Adrenal gland (tissue), 12 donors: Measurements from ENCODE around the gene CACNA1D. TPM values are rescaled to one million over a fixed set of nuclear protein-coding genes. Genes with fewer than 3 reads are reported as not detected.
A peak's percentile ranks its signal among the peaks of the same experiment; 100 is the strongest.

ENCODE experiments used
- DNase-seq, 7 donors: peaks; one replicate each; pipeline ENCODE4 v3.0.0-alpha.2; 2019 to 2020
- H3K27ac ChIP-seq, 5 donors: fragments of 200-600 bp; sonication (generic) in 4 of 5; 1 replicate in 3 of 5; 2 replicates in 2 of 5; pipeline versions ENCODE4 v1.5.1 to v1.8.0; 2016 to 2020; ENCODE audit warnings: mild to moderate bottlenecking in 1 of 5
- H3K27me3 ChIP-seq: fragments of 200-600 bp; 2 replicates; pipeline ENCODE4 v1.8.0; 2021
- H3K36me3 ChIP-seq, 2 donors: fragments of 200-600 bp; replicated peaks in 1 of 2; 1 replicate in 1 of 2; 2 replicates in 1 of 2; pipeline versions ENCODE4 v1.5.1 to v1.8.0; 2018 to 2022
- H3K4me1 ChIP-seq, 2 donors: fragments of 200-600 bp; replicated peaks in 1 of 2; 1 replicate in 1 of 2; 2 replicates in 1 of 2; pipeline versions ENCODE4 v1.5.1 to v1.8.0; 2018 to 2021
- H3K4me3 ChIP-seq, 4 donors: fragments of 200-600 bp; sonication (generic) in 3 of 4; one replicate each; pipeline ENCODE4 v1.5.1; 2016 to 2018
- H3K9me3 ChIP-seq, 3 donors: fragments of 200-600 bp; sonication (generic) in 1 of 3; replicated peaks in 1 of 3; 1 replicate in 2 of 3; 2 replicates in 1 of 3; pipeline versions ENCODE4 v1.5.1 to v1.8.0; 2016 to 2021
- POLR2A ChIP-seq, 2 donors: fragments of 450-650 bp; IDR thresholded peaks; one replicate each; pipeline ENCODE4 v1.6.1; 2017; ENCODE audit warnings: antibody characterized with exemption in 2 of 2, mild to moderate bottlenecking in 2 of 2, moderate library complexity in 1 of 2
- WGBS, 4 donors: extraction: QIAGEN DNeasy Blood & Tissue Kit in 2 of 4; methylation state at CpG; one replicate each; pipeline versions ENCODE4 v1.1.5 to v1.1.7; 2013 to 2017; 5-methylcytosine and 5-hydroxymethylcytosine counted together
- intact Hi-C, 2 donors: fragments of 100-400 bp; cut with DNase I; formaldehyde crosslinking; loops; one replicate each; pipeline versions ENCODE4 v1.14.1 to v1.15.0; 2022 to 2023
- polyA plus RNA-seq, 3 donors: library from polyadenylated mRNA; stranded (reverse); fragments of 200-250 nt in 2 of 3; fragments of 350-450 nt in 1 of 3; fragmentation: Illumina TruSeq in 1 of 3; extraction: RNeasy Lipid Tissue Mini Kit (QIAGEN cat#74804) in 1 of 3; gene quantifications; one replicate each; pipeline ENCODE4 v1.2.3, GENCODE V29; 2013 to 2014
- total RNA-seq, 9 donors: library from RNA; depleted of rRNA in 4 of 9; stranded (reverse); fragments of >200 nt in 4 of 9; fragments of 120-200 nt in 1 of 9; fragmentation: NEBNext Ultra II Directional in 1 of 9; extraction: Animal tissue kit (Norgen Biotek cat#: 25700) in 1 of 9; gene quantifications; one replicate each; pipeline versions ENCODE4 v1.1.0 to v1.2.4, GENCODE V29; 2013 to 2023
- TF ChIP-seq, protein P1 (sequence below), 6 experiments: fragments of 450-650 bp in 4 of 6; fragments of 200-600 bp in 2 of 6; sonication (generic) in 1 of 6; IDR thresholded peaks; 1 replicate in 5 of 6; 2 replicates in 1 of 6; pipeline versions ENCODE4 v1.5.1 to v1.8.0; 2016 to 2021; ENCODE audit warnings: antibody characterized with exemption in 6 of 6, mild to moderate bottlenecking in 2 of 6, moderate library complexity in 1 of 6
- donor health status: healthy with polysubstance abuse.
- donor health status: Bipolar disorder and iron deficiency.
- donor health status: DM: yes; HTN: yes; CAD: no.
- donor health status: DM: no; HTN: no; CAD: no.
- donor health status: DM: no; HTN: no; CAD: no.
- donor health status: DM: yes; HTN: yes; CAD: no.

CACNA1D gene
- total and polyA plus RNA-seq, 12 donors, result 25.8 to 111 (median 63.0) TPM

- DNase-seq, result peak in 4 of 7 donors; percentile 25 to 42 (median 32)
- Histone ChIP-seq H3K36me3 (no peaks in the 10 kb centered on the region), H3K9me3 (no peaks in the 10 kb centered on the region), H3K4me1 (peaks cover 8 to 18% of the 10 kb centered on the region in 2 donors), H3K4me3 (no peak overlapping the region), H3K27me3 (no peaks in the 10 kb centered on the region), H3K27ac (no peak overlapping the region)
- WGBS, 4 donors, result 54 to 80% (median 70%) methylated on average over 12 of the region's 12 CpGs
- intact Hi-C loops, result no loop called here
- TF ChIP-seq, protein P1, sequence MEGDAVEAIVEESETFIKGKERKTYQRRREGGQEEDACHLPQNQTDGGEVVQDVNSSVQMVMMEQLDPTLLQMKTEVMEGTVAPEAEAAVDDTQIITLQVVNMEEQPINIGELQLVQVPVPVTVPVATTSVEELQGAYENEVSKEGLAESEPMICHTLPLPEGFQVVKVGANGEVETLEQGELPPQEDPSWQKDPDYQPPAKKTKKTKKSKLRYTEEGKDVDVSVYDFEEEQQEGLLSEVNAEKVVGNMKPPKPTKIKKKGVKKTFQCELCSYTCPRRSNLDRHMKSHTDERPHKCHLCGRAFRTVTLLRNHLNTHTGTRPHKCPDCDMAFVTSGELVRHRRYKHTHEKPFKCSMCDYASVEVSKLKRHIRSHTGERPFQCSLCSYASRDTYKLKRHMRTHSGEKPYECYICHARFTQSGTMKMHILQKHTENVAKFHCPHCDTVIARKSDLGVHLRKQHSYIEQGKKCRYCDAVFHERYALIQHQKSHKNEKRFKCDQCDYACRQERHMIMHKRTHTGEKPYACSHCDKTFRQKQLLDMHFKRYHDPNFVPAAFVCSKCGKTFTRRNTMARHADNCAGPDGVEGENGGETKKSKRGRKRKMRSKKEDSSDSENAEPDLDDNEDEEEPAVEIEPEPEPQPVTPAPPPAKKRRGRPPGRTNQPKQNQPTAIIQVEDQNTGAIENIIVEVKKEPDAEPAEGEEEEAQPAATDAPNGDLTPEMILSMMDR (IDR thresholded peaks at IDR 0.05), result no peak
- no peak for TF ChIP-seq POLR2A (IDR thresholded peaks at IDR 0.05)
Measured at GRCh38 chr3:53589201-53589600, 94.8 kb downstream of the CACNA1D start.

- H3K36me3 ChIP-seq, result no peaks in the 10 kb centered on the region
- no peaks in the 10 kb centered on the region for H3K9me3 ChIP-seq
- no peak overlapping the region for H3K27ac ChIP-seq
- no peak overlapping the region for H3K4me3 ChIP-seq
- TF ChIP-seq, protein P1 (IDR thresholded peaks at IDR 0.05), result no peak
- no peak for TF ChIP-seq POLR2A (IDR thresholded peaks at IDR 0.05)
- intact Hi-C loops, result no loop called here
- peaks cover 8 to 18% of the 10 kb centered on the region in 2 donors for H3K4me1 ChIP-seq
- DNase-seq, result no peak
- H3K27me3 ChIP-seq, result no peaks in the 10 kb centered on the region
Measured at GRCh38 chr3:53589806-53590205, 95.4 kb downstream of the CACNA1D start.

- H3K4me1 ChIP-seq, result peaks cover 3 to 10% of the 10 kb centered on the region in 2 donors
- H3K9me3 ChIP-seq, result no peaks in the 10 kb centered on the region
- no peak for DNase-seq
- intact Hi-C loops, result no loop called here
- H3K27me3 ChIP-seq, result no peaks in the 10 kb centered on the region
- no peaks in the 10 kb centered on the region for H3K36me3 ChIP-seq
- H3K27ac ChIP-seq, result no peak overlapping the region
- no peak overlapping the region for H3K4me3 ChIP-seq
- no peak for TF ChIP-seq POLR2A (IDR thresholded peaks at IDR 0.05)
- TF ChIP-seq, protein P1 (IDR thresholded peaks at IDR 0.05), result no peak
- whole genome bisulfite sequencing, 4 donors, result 96 to 100% (median 97%) methylated on average over 8 of the region's 8 CpGs
Measured at GRCh38 chr3:53590606-53591005, 96.2 kb downstream of the CACNA1D start.

DNA sequence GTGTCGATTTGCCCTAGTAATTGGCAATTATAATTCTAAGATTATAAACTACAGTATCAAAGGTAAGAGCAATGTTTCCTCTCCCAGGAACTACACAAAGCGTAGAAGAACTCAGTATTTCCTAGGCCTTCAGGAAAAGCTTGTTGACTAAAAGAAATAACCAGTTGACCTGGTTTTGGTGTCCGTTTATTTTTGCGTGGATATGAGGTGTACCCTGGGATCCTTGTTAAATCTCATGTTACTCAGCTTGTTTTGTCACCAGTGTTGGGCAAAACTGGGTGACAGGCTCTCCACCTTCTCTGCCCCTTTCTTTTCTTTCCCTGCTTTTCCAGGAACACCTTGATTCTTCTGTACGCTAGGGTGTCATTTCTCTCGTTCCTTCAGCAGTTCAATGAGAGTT lies 97.2 kb downstream of the CACNA1D start:
- 94 to 100% (median 96%) methylated on average over 6 of the region's 6 CpGs for WGBS, 4 donors
- TF ChIP-seq, protein P1 (IDR thresholded peaks at IDR 0.05), result no peak
- TF ChIP-seq POLR2A (IDR thresholded peaks at IDR 0.05), result no peak
- Histone ChIP-seq H3K27me3 (no peaks in the 10 kb centered on the region), H3K9me3 (no peaks in the 10 kb centered on the region), H3K4me3 (no peak overlapping the region), H3K27ac (no peak overlapping the region), H3K4me1 (peaks cover under 1 to 10% of the 10 kb centered on the region in 2 donors), H3K36me3 (no peaks in the 10 kb centered on the region)
- no peak for DNase-seq
- intact Hi-C loops, result no loop called here
